Heart right ventricle (tissue), 16 donors: ENCODE results near the gene PBRM1. TPM values are rescaled to one million over a fixed set of nuclear protein-coding genes. Genes with fewer than 3 reads are reported as not detected.

ENCODE experiments used
- ATAC-seq, 8 donors: fragments of 200-7000 bp; cut with Tn5 transposase; one replicate each; pipeline ENCODE4 v1.9.1; 2020; ENCODE audit warnings: mild to moderate bottlenecking in 8 of 8, moderate library complexity in 8 of 8, moderate number of reproducible peaks in 1 of 8
- DNase-seq, 2 donors: peaks; one replicate each; pipeline ENCODE4 v3.0.0-alpha.2; 2020
- H3K27ac ChIP-seq, 10 donors: fragments of 200-600 bp; sonication (generic) in 2 of 10; one replicate each; pipeline versions ENCODE4 v1.5.0 to v1.8.0; 2020 to 2022; ENCODE audit warnings: mild to moderate bottlenecking in 3 of 10
- H3K27me3 ChIP-seq, 7 donors: fragments of 200-600 bp; one replicate each; pipeline ENCODE4 v1.8.0; 2021 to 2022; ENCODE audit warnings: mild to moderate bottlenecking in 2 of 7
- H3K36me3 ChIP-seq, 9 donors: fragments of 200-600 bp; sonication (generic) in 1 of 9; one replicate each; pipeline versions ENCODE4 v1.5.0 to v1.8.0; 2020 to 2022; ENCODE audit warnings: mild to moderate bottlenecking in 2 of 9
- H3K4me1 ChIP-seq, 9 donors: fragments of 200-600 bp; sonication (generic) in 1 of 9; one replicate each; pipeline versions ENCODE4 v1.5.0 to v1.8.0; 2020 to 2022; ENCODE audit warnings: mild to moderate bottlenecking in 4 of 9
- H3K4me3 ChIP-seq, 10 donors: fragments of 200-600 bp; sonication (generic) in 2 of 10; one replicate each; pipeline versions ENCODE4 v1.5.0 to v1.8.0; 2020 to 2022; ENCODE audit warnings: mild to moderate bottlenecking in 7 of 10, moderate library complexity in 2 of 10
- H3K9me3 ChIP-seq, 11 donors: fragments of 200-600 bp in 10 of 11; sonication (generic) in 2 of 11; one replicate each; pipeline versions ENCODE4 v1.5.0 to v1.8.0; 2013 to 2022; ENCODE audit warnings: mild to moderate bottlenecking in 2 of 11, control low read depth in 1 of 11, moderate library complexity in 1 of 11
- WGBS, 2 donors: extraction: QIAGEN DNeasy Blood & Tissue Kit; methylation state at CpG; one replicate each; pipeline ENCODE4 v1.1.7; 2013; ENCODE audit warnings: inconsistent platforms in 1 of 2; 5-methylcytosine and 5-hydroxymethylcytosine counted together
- intact Hi-C, 10 donors: fragments of 100-400 bp; cut with DNase I; formaldehyde crosslinking; loops; one replicate each; pipeline versions ENCODE4 v1.11.1 to v1.14.2; 2022
- polyA plus RNA-seq, 2 donors: library from polyadenylated mRNA; stranded (reverse); fragments of 200-250 nt; gene quantifications; one replicate each; pipeline ENCODE4 v1.2.3, GENCODE V29; 2013
- total RNA-seq, 10 donors: library from RNA; stranded (reverse); fragmentation: NEBNext Ultra II Directional in 3 of 10; extraction: Animal tissue kit (Norgen Biotek cat#: 25700) in 3 of 10; gene quantifications; one replicate each; pipeline versions ENCODE4 v1.2.1 to v1.2.4, GENCODE V29; 2021 to 2023
- TF ChIP-seq, protein P1 (sequence below), 9 donors: fragments of 200-600 bp; sonication (generic) in 2 of 9; IDR thresholded peaks; one replicate each; pipeline versions ENCODE4 v1.5.0 to v1.8.0; 2021 to 2022; ENCODE audit warnings: antibody characterized with exemption in 9 of 9, mild to moderate bottlenecking in 5 of 9, moderate library complexity in 1 of 9
- donor health status: Arrhythmogenic right ventricular cardiomyopathy.
- donor health status: ischemic (EF 13 %, LVEDD 7.1; RV severe dilation, severe dysfunction).
- donor health status: healthy with polysubstance abuse.
- donor health status: DM: no; HTN: yes; CAD: no.
- donor health status: DM: no; HTN: no; CAD: no.
- donor health status: ischemic (EF 25% LVEDD 6.9; RV normal size, moderate dysfunction).
- donor health status: ischemic (EF 25% LVEDD 5.7; RV mildly dilated, moderate dysfunction).
- donor health status: healthy.
- donor health status: DM: yes; HTN: yes; CAD: no.
- donor health status: Ischemic cardiomyopathy.
- donor health status: ischemic (EF 35%, LVEDD 5.7; RV mildly dilated, moderate dysfunction).
- donor health status: nonischemic (EF 11% LVEDD 7.7; RV severe dilation, severe dysfunction).
- donor health status: DM: yes; HTN: yes; CAD: no.
- donor health status: PGD.
- donor health status: ischemic (EF 29% LVEDD 5.4; RV normal size, mild dysfunction).
- donor health status: nonischemic (EF 23%, LVEDD 6.1; RV moderate dilation, normal function).

The PBRM1 gene
- total and polyA plus RNA-seq, 12 donors, result 6.0 to 63.9 (median 50.8) TPM

DNA sequence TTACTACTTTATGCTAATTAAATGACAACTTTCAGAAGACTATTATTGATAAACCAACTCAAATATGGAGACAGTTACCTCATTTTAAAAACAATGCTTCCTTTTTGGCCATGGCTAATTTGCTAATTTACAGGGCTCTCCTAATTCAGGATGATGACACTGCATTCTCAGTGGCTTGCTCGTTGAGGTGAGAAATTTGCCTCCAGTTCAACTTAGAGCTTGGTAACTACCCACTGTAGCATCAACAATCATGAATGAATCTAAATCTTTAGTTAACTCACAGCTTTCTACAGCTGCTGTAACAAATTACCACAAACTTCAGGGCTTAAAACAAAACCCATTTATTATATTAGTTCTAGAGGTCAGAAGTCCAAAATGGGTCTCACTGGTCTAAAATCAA lies 14.0 kb downstream of the PBRM1 start:
- Histone ChIP-seq H3K36me3 (peaks cover 0 to 98% (median 32%) of the 10 kb centered on the region in 9 donors), H3K9me3 (no peaks in the 10 kb centered on the region), H3K27ac (no peak overlapping the region), H3K4me1 (peaks cover 0 to 39% (median 12%) of the 10 kb centered on the region in 9 donors), H3K4me3 (no peak overlapping the region), H3K27me3 (no peaks in the 10 kb centered on the region)
- TF ChIP-seq, protein P1, sequence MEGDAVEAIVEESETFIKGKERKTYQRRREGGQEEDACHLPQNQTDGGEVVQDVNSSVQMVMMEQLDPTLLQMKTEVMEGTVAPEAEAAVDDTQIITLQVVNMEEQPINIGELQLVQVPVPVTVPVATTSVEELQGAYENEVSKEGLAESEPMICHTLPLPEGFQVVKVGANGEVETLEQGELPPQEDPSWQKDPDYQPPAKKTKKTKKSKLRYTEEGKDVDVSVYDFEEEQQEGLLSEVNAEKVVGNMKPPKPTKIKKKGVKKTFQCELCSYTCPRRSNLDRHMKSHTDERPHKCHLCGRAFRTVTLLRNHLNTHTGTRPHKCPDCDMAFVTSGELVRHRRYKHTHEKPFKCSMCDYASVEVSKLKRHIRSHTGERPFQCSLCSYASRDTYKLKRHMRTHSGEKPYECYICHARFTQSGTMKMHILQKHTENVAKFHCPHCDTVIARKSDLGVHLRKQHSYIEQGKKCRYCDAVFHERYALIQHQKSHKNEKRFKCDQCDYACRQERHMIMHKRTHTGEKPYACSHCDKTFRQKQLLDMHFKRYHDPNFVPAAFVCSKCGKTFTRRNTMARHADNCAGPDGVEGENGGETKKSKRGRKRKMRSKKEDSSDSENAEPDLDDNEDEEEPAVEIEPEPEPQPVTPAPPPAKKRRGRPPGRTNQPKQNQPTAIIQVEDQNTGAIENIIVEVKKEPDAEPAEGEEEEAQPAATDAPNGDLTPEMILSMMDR (IDR thresholded peaks at IDR 0.05), result no peak
- DNase-seq (no peak), ATAC-seq (no peak)
- intact Hi-C loops, result loop anchor here in 1 of 10 donors (10.0 kb wide), 1 partner anchor 207 kb away; no protein-coding TSS in a partner anchor
- WGBS, 2 donors, result 69 to 77% methylated on average over 1 of the region's 1 CpG

DNA sequence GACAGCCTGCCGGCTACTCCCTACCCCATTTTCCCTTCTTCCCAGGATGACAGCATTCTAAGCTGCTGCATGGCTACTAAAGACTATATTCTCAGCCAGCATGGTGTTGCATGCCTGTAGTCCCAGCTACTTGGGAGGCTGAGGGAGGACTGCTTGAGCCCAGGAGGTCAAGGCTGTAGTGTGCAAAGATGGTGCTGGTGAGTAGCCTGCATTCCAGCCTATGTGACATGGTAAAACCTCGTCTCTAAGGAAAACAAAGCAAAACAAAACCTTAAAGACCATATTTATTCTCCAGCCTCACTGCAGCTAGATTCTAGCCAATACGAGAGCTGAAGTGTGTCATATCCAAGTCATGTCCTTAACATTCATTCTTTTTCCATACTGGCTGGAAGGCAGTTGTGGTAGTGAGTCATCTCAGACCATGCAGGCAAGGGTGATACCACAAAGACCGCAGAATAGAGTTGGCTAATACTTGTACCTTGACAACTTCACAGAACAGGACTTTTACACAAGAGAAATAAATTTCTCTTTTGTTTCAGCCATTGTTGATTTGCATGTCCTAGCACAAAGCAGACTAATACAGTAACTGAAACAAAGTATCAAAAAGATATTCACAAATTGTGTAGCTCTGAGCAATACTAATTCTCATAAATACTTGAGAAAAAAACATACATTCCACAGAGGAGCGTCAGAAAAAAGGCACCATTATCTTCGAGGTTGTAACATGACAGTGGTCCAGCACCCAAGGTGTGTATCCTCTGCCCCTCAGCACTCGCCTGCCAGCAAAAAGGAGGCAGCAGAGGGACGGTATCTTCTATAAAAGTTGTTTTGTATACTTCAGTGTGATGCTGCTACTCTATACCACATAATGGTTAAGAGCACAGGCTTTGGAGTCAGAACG lies 14.8 kb downstream of the PBRM1 start:
- DNase-seq, result no peak
- Histone ChIP-seq H3K9me3 (no peaks in the 10 kb centered on the region), H3K4me1 (peaks cover 0 to 39% (median 12%) of the 10 kb centered on the region in 9 donors), H3K27me3 (no peaks in the 10 kb centered on the region), H3K36me3 (peaks cover 0 to 99% (median 25%) of the 10 kb centered on the region in 9 donors), H3K27ac (peak overlapping the region in 6 of 10 donors; percentile 6 to 54 (median 34)), H3K4me3 (no peak overlapping the region)
- intact Hi-C loops, result loop anchor here in 1 of 10 donors (10.0 kb wide), 1 partner anchor 206 kb away; no protein-coding TSS in a partner anchor
- TF ChIP-seq, protein P1 (IDR thresholded peaks at IDR 0.05), result no peak
- peak in 6 of 8 donors; percentile 81 to 99 (median 89) for ATAC-seq
- WGBS, 2 donors, result 75 to 77% methylated on average over 9 of the region's 9 CpGs

DNA sequence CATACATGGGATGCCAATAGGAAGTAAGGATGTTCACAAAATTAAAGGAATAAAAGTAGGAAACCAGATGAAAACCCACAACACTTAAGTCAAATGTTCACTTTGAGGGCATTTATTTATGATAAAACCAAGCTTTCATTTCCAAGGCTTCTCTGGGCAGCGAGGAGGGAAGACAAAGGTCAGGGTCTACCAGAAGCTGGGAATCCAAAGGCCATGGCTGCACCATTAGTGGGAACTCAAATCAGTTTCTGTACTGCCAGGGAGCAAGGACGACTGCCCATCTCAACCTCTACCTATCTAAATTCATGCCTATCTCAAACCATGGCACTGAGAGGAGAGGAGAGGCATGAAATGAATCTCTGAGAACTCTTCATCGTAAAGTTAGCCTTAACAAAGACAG lies 22.6 kb downstream of the PBRM1 start:
- no peaks in the 10 kb centered on the region for H3K27me3 ChIP-seq
- no peak overlapping the region for H3K4me3 ChIP-seq
- H3K9me3 ChIP-seq, result no peaks in the 10 kb centered on the region
- WGBS, 2 donors, result 89 to 95% methylated on average over 3 of the region's 3 CpGs
- intact Hi-C loops, result no loop called here
- H3K36me3 ChIP-seq, result peaks cover 0 to 98% (median 51%) of the 10 kb centered on the region in 9 donors
- TF ChIP-seq, protein P1 (IDR thresholded peaks at IDR 0.05), result no peak
- no peak for DNase-seq
- H3K4me1 ChIP-seq, result no peaks in the 10 kb centered on the region
- ATAC-seq, result no peak
- H3K27ac ChIP-seq, result no peak overlapping the region

DNA sequence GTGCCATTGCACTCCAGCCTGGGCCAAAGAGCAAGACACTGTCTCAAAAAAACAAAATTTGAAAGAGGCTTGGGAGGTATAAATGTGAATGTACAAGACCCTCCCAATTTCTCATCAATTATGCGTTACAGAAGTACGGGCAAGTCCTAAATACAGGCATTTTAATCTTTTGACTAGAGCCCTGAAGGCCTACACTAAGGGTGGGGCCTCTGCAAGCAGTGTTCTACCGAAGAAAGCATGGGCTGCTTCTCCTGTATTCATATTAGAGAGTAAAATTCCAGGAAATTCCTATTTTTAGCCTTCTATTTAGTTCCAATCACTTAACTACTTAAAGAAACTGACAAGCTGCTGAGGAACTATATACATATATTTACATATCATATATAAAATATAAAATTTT lies 25.7 kb downstream of the PBRM1 start:
- H3K36me3 ChIP-seq, result peaks cover 0 to 98% (median 78%) of the 10 kb centered on the region in 9 donors
- no peaks in the 10 kb centered on the region for H3K27me3 ChIP-seq
- no peak overlapping the region for H3K27ac ChIP-seq
- DNase-seq (no peak), ATAC-seq (no peak)
- no peak overlapping the region for H3K4me3 ChIP-seq
- H3K9me3 ChIP-seq, result no peaks in the 10 kb centered on the region
- TF ChIP-seq, protein P1 (IDR thresholded peaks at IDR 0.05), result no peak
- intact Hi-C loops, result no loop called here
- H3K4me1 ChIP-seq, result no peaks in the 10 kb centered on the region
- WGBS, 2 donors, result 54 to 84% methylated on average over 3 of the region's 3 CpGs
